G401 (cell line): ENCODE results near the gene PCDHGA2. TPM values are rescaled to one million over a fixed set of nuclear protein-coding genes. Genes with fewer than 3 reads are reported as not detected.
"Not testable (repeated sequence)": the region's sequence is repeated elsewhere in the genome, so short reads cannot be mapped to it uniquely, and the experiment has no call there.

Experiments used
- DNase-seq: peaks from one replicate; pipeline ENCODE4 v3.0.0-alpha.2; 2015; ENCODE audit warnings: low spot score
- in situ Hi-C: cut with HindIII; loops from 2 replicates; pipeline ENCODE4 v1.10.0; 2016; ENCODE audit warnings: low sequenced_read_pairs, mixed read lengths
- total RNA-seq: library from RNA; depleted of rRNA; stranded (reverse); fragments of >200 nt; shearing (Covaris generic); gene quantifications from 2 replicates; pipeline ENCODE4 v1.2.3, GENCODE V29; 2014; rRNA removed

Gene PCDHGA2
- total RNA-seq, 1 experiment from 2014 or later: not detected

DNA sequence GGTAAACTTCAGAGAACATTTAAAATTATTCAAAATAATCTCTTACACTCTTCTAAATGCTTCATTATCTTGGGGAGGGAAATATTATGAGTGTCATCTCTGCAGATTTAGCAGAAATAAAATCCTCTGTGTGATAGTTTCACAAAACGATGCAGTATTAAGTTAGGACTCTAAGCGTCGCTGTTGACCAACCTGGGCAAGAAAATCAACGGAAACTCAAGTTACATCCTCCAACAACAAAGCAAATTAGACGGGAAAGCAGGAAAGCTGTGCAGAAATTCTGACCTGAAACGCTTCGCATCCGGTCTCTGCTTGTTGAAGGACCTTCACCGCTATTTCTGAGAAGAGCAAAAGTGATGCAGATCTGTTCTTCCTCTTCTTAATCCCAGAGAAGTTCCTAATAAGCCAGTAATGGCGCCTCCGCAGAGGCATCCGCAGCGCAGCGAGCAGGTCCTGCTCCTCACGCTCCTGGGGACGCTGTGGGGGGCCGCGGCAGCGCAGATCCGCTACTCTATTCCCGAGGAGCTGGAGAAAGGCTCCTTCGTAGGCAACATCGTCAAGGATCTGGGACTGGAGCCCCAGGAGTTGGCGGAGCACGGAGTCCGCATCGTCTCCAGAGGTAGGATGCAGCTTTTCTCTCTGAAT lies 35.2 kb downstream of the PCDHGA2 start, which contains the start of gene PCDHGA6:
Gene PCDHGA6, plus strand, starts transcription at position 219 of the 645 bp plus-strand sequence. Its CDS starts 193 bp downstream, at position 412.
- peak; percentile 45 for DNase-seq
- in situ Hi-C loops: no loop called here

GRCh38 chr5:141374627-141375026 lies 36.1 kb downstream of the PCDHGA2 start:
- DNase-seq: no peak

DNA sequence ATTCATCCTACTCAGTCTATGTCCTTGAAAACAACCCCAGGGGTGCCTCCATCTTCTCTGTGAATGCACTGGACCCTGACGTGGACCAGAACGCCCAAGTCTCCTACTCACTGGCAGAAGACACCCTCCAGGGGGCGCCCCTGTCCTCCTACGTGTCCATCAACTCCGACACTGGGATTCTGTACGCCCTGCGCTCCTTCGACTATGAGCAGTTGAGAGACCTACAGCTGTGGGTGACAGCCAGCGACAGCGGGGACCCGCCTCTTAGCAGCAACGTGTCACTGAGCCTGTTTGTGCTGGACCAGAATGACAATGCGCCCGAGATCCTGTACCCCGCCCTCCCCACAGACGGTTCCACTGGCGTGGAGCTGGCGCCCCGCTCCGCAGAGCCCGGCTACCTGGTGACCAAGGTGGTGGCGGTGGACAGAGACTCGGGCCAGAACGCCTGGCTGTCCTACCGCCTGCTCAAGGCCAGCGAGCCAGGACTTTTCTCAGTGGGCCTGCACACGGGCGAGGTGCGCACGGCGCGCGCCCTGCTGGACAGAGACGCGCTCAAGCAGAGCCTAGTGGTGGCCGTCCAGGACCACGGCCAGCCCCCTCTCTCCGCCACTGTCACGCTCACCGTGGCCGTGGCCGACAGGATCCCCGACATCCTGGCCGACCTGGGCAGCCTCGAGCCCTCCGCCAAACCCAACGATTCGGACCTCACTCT lies 37.0 kb downstream of the PCDHGA2 start:
- DNase-seq, in situ Hi-C loops: not testable (repeated sequence)

More at GRCh38 chr5:141374627-141375026, 36.1 kb downstream of the PCDHGA2 start:
- in situ Hi-C loops: no loop called here

DNA sequence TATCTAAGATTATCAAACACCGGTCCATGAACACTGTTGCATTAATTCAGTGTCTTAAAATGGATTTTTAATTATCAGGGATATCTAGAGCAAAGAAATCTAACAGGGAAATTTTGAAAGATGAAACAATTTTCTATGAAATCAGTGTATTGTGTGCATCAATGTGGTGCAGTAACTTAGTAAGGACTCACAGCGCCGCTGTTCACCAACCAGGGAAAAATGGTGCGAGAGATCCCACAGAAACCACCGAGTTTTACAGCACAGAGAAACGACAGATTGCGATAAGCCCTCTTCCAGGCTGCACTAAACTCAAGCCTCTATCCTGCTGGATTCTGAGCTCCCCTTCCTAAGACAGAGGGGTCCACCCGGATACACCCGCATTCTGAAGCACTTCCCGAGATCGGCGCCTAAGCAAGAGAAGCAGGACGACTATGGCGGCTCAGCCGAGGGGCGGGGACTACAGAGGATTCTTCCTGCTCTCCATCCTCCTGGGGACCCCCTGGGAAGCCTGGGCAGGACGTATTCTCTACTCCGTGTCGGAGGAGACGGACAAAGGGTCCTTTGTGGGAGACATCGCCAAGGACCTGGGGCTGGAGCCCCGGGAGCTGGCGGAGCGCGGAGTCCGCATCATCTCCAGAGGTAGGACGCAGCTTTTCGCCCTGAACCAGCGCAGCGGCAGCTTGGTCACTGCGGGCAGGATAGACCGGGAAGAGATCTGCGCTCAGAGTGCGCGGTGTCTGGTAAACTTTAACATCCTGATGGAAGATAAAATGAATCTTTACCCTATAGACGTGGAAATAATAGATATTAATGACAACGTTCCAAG lies 44.1 kb downstream of the PCDHGA2 start, which contains the start of gene PCDHGA7:
Gene PCDHGA7, plus strand, starts transcription at position 274 of the 826 bp plus-strand sequence. Its CDS starts 158 bp downstream, at position 432.
- in situ Hi-C loops: no loop called here
- DNase-seq: no peak

GRCh38 chr5:141383345-141383744 lies 44.8 kb downstream of the PCDHGA2 start:
- in situ Hi-C loops: no loop called here
- DNase-seq: no peak

DNA sequence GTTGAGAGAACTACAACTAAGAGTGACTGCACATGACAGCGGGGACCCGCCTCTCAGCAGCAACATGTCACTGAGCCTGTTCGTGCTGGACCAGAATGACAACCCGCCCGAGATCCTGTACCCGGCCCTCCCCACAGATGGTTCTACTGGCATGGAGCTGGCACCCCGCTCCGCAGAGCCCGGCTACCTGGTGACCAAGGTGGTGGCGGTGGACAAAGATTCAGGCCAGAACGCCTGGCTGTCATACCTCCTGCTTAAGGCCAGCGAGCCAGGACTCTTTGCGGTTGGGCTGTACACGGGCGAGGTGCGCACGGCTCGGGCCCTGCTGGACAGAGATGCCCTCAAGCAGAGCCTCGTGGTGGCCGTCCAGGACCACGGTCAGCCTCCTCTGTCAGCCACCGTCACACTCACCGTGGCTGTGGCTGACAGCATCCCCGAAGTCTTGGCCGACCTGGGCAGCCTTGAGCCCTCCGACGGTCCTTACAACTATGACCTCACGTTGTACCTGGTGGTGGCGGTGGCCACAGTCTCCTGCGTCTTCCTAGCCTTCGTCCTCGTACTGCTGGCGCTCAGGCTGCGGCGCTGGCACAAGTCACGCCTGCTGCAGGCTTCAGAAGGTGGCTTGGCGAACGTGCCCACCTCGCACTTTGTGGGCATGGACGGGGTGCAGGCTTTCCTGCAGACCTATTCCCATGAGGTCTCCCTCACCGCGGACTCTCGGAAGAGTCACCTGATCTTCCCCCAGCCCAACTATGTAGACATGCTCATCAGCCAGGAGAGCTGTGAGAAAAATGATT lies 46.1 kb downstream of the PCDHGA2 start:
- no peak for DNase-seq
- in situ Hi-C loops: no loop called here

DNA sequence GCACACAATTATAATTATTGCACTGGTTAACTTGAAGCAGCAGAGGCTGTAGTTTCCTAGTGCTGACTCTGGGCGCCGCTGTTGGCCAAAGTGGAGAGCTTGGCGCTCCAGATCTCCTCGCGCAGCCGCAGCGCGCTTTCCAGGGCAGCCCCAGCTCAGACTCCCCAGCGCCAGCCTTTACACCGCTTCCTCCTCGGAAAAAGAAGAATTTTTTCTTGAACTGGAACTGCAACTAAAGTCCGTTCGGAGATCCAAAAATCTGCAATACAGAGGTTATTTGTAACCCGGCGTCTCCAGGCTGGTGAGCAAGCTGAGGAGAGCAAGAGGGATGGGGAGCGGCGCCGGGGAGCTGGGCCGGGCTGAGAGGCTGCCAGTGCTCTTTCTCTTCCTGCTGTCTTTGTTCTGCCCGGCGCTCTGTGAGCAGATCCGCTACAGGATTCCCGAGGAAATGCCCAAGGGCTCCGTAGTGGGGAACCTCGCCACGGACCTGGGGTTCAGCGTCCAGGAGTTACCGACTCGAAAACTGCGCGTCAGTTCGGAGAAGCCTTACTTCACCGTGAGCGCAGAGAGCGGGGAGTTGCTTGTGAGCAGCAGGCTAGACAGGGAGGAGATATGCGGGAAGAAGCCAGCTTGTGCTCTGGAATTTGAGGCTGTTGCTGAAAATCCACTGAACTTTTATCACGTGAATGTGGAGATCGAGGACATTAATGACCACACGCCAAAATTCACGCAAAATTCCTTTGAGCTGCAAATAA lies 49.2 kb downstream of the PCDHGA2 start, which contains the start of gene PCDHGB4:
Gene PCDHGB4, plus strand, starts transcription at position 142 of the 755 bp plus-strand sequence. Its CDS starts 187 bp downstream, at position 329.
- in situ Hi-C loops, DNase-seq: not testable (repeated sequence)

DNA sequence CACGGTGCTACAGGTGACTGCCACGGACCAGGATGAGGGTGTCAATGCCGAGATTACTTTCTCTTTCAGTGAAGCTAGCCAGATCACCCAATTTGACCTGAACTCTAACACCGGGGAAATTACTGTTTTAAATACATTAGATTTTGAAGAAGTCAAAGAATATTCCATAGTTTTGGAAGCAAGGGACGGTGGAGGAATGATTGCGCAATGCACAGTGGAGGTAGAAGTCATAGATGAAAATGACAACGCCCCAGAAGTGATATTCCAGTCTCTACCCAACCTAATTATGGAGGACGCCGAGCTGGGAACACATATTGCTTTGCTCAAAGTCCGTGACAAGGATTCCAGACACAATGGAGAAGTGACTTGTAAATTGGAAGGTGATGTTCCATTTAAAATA lies 50.1 kb downstream of the PCDHGA2 start:
- in situ Hi-C loops: no loop called here
- DNase-seq: no peak

- DNase-seq: no peak
- in situ Hi-C loops: no loop called here
Measured at GRCh38 chr5:141389153-141390042, 50.8 kb downstream of the PCDHGA2 start.

DNA sequence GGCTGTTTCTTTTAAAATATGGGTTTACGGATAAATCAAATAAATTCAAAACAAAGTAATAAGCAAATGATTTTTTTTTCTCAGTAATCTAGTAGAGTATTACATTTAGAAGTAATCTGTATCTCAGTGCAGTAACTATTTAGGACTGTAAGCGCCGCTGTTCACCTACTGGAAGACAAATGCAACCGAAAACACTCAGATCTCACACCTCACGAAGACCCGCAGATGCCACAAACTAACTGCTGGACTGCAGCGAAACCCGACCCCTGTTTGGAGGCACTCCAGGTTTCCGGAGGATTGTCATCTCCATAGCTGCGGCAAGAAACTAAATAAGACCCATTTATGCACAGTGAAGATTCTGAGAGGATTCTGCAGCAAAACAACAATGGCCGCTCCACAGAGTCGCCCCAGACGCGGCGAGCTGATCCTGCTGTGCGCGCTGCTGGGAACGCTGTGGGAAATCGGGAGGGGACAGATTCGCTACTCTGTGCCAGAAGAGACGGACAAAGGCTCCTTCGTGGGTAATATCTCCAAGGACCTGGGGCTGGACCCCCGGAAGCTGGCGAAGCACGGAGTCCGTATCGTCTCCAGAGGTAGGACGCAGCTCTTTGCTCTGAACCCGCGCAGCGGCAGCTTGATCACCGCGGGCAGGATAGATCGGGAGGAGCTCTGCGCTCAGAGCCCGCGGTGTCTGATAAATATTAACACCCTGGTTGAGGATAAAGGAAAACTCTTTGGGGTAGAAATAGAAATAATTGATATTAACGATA lies 54.1 kb downstream of the PCDHGA2 start, which contains the start of gene PCDHGA8:
Gene PCDHGA8, plus strand, starts transcription at position 205 of the 770 bp plus-strand sequence. Its CDS starts 181 bp downstream, at position 386.
- no peak for DNase-seq
- in situ Hi-C loops: no loop called here

Other genes with a start within 250 kb of the PCDHGA2 start
- 11.6 and 17.6 TPM in 2 replicates for gene PCDHB2, start 244.1 kb upstream of the PCDHGA2 start, total RNA-seq
- gene PCDHB3, start 238.3 kb upstream of the PCDHGA2 start, total RNA-seq: 0.92 and 2.4 TPM in 2 replicates
- gene PCDHB4, start 216.9 kb upstream of the PCDHGA2 start, total RNA-seq: 0.06 TPM in 1 of 2 replicates, not detected in the other
- gene PCDHB5, start 203.6 kb upstream of the PCDHGA2 start, total RNA-seq: not detected in 2 replicates
- not detected in 2 replicates for gene PCDHB6, start 188.7 kb upstream of the PCDHGA2 start, total RNA-seq
- not detected in 2 replicates for gene PCDHB7, start 166.1 kb upstream of the PCDHGA2 start, total RNA-seq
- 0.10 TPM in 1 of 2 replicates, not detected in the other for gene PCDHB8, start 161.0 kb upstream of the PCDHGA2 start, total RNA-seq
- gene PCDHB16, start 156.4 kb upstream of the PCDHGA2 start, total RNA-seq: 0.25 and 1.3 TPM in 2 replicates
- 0.18 and 7.3 TPM in 2 replicates for gene PCDHB9, start 151.6 kb upstream of the PCDHGA2 start, total RNA-seq
- gene PCDHB10, start 146.4 kb upstream of the PCDHGA2 start, total RNA-seq: 0.44 TPM in 1 of 2 replicates, not detected in the other
- gene PCDHB11, start 139.1 kb upstream of the PCDHGA2 start, total RNA-seq: 0.10 and 1.4 TPM in 2 replicates
- gene PCDHB12, start 130.0 kb upstream of the PCDHGA2 start, total RNA-seq: not detected in 2 replicates
- not detected in 2 replicates for gene PCDHB13, start 124.8 kb upstream of the PCDHGA2 start, total RNA-seq
- 0.27 and 0.55 TPM in 2 replicates for gene PCDHB14, start 115.4 kb upstream of the PCDHGA2 start, total RNA-seq
- gene PCDHB15, start 93.4 kb upstream of the PCDHGA2 start, total RNA-seq: not detected in 2 replicates
- not detected in 2 replicates for gene SLC25A2, start 34.7 kb upstream of the PCDHGA2 start, total RNA-seq
- 131 and 164 TPM in 2 replicates for gene TAF7, start 18.0 kb upstream of the PCDHGA2 start, total RNA-seq
- not detected in 2 replicates for gene PCDHGA1, start 8.2 kb upstream of the PCDHGA2 start, total RNA-seq
- not detected in 2 replicates for gene PCDHGA3, start 5.1 kb downstream of the PCDHGA2 start, total RNA-seq
- not detected in 2 replicates for gene PCDHGB1, start 11.3 kb downstream of the PCDHGA2 start, total RNA-seq
- gene PCDHGA4, start 16.3 kb downstream of the PCDHGA2 start, total RNA-seq: 0.06 TPM in 1 of 2 replicates, not detected in the other
- gene PCDHGB2, start 21.2 kb downstream of the PCDHGA2 start, total RNA-seq: 0.18 TPM in 1 of 2 replicates, not detected in the other
- 0.24 TPM in 1 of 2 replicates, not detected in the other for gene PCDHGA5, start 25.4 kb downstream of the PCDHGA2 start, total RNA-seq
- not detected in 2 replicates for gene PCDHGB3, start 31.5 kb downstream of the PCDHGA2 start, total RNA-seq
- gene PCDHGA6, start 35.1 kb downstream of the PCDHGA2 start, total RNA-seq: 0.92 TPM in 1 of 2 replicates, not detected in the other
- gene PCDHGA7, start 44.0 kb downstream of the PCDHGA2 start, total RNA-seq: not detected in 2 replicates
- not detected in 2 replicates for gene PCDHGB4, start 48.9 kb downstream of the PCDHGA2 start, total RNA-seq
- gene PCDHGA8, start 53.9 kb downstream of the PCDHGA2 start, total RNA-seq: not detected in 2 replicates
- not detected in 2 replicates for gene PCDHGB5, start 59.2 kb downstream of the PCDHGA2 start, total RNA-seq
- gene PCDHGA9, start 64.0 kb downstream of the PCDHGA2 start, total RNA-seq: not detected in 2 replicates
- not detected in 2 replicates for gene PCDHGB6, start 69.3 kb downstream of the PCDHGA2 start, total RNA-seq
- 0.31 and 0.71 TPM in 2 replicates for gene PCDHGA10, start 74.2 kb downstream of the PCDHGA2 start, total RNA-seq
- gene PCDHGB7, start 78.9 kb downstream of the PCDHGA2 start, total RNA-seq: 0.68 TPM in 1 of 2 replicates, not detected in the other
- gene PCDHGA11, start 82.3 kb downstream of the PCDHGA2 start, total RNA-seq: not detected in 2 replicates
- not detected in 2 replicates for gene PCDHGA12, start 91.7 kb downstream of the PCDHGA2 start, total RNA-seq
- 1.0 and 7.7 TPM in 2 replicates for gene PCDHGC3, start 137.2 kb downstream of the PCDHGA2 start, total RNA-seq
- not detected in 2 replicates for gene PCDHGC4, start 146.3 kb downstream of the PCDHGA2 start, total RNA-seq
- 0.14 and 0.18 TPM in 2 replicates for gene PCDHGC5, start 150.3 kb downstream of the PCDHGA2 start, total RNA-seq